HG02763 (cell line): Measurements from ENCODE around the gene SIMC1.
"Not testable (repeated sequence)": the region's sequence is repeated elsewhere in the genome, so short reads cannot be mapped to it uniquely, and the experiment has no call there.

Experiments
- ATAC-seq: cut with Tn5 transposase; IDR thresholded peaks from one replicate; pipeline ENCODE4 v1.9.1; 2021; ENCODE audit warnings: mild to moderate bottlenecking, moderate library complexity; ENCODE audit not compliant: unreplicated experiment

SIMC1 gene

DNA sequence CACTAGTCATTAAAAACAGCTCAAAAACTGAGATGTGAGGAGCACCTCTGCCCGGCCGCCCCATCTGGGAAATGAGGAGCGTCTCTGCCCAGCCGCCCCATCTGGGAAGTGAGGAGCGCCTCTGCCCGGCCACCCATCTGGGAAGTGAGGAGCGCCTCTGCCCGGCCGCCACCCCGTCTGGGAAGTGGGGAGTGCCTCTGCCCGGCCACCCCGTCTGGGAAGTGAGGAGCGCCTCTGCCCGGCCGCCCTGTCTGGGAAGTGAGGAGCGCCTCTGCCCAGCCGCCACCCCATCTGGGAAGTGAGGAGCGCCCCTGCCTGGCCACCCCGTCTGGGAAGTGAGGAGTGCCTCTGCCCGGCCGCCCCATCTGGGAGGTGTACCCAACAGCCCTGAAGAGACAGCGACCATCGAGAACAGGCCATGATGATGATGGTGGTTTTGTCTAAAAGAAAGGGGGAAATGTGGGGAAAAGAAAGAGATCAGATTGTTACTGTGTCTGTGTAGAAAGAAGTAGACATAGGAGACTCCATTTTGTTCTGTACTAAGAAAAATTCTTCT is 23.7 kb upstream of the SIMC1 start:
- not testable (repeated sequence) for ATAC-seq

DNA sequence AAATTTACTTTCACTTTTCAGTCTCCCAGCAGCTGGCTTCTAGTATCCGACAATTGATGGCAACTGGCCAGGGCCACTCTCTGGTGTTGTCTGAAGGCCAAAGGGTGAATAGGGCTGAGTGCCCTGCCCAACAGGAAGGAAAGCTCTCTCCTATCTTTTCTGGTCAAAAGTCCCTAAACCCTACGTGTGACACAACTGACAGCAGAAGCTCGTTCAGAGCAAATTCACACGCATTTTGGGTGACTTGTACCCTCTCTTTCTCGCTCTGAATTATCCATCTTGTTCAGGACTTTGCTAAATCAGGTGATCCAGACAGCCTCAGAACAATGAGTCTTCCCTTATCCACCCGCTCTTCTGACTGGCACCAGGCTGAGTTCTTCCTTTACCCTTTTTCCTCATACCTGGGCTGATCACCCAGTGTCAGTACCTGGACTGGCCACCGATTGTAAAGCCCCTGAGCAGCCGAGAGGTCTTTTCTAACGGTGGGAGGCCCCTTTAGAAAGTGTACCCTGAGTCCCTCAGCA is 21.8 kb upstream of the SIMC1 start:
- not testable (repeated sequence) for ATAC-seq

DNA sequence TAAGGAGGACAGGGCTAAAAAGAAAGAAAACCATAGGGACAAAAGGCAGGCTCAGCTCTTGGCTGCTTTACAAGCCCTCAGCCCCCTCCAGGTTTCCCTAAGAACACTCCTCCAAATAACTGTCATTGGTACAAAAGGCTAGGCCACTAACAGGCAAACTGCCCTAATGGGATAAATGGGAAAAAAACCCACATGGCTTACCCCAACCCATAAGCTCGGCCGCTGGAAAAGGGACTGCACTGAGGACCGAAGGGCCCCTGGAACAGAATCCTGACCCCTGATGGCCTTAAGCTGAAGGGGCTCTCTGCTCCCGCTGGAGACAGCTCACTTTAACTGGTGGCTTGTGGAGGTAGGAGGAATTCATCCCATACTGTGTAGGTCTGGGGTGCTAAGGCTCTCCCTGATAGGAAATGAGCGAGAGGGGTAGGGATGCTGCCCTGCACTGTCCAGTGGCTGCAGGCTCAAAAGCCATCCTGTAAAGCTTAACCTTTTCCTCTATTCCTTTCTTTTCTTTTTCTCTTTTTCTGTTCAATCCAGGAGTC is 21.0 kb upstream of the SIMC1 start:
- not testable (repeated sequence) for ATAC-seq

DNA sequence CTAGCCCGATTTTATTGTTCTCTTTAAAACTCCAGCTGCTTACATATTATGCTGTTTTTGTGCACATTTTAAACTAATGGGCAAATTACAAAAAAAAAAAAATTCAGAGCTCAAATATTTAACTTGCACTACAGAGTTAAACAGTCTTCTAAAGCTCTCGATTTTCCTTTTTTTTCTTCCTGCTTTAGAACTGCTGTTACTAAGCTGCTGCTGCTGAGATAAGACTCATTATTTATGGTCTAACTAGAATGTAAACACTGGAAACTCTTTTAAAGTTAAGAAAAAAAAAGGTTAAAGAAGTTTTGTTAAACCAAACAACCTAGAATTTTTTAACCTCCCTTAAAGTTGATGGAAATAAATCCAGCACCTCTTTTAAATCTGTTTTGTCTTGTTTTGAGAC is 20.5 kb upstream of the SIMC1 start:
- ATAC-seq: not testable (repeated sequence)

DNA sequence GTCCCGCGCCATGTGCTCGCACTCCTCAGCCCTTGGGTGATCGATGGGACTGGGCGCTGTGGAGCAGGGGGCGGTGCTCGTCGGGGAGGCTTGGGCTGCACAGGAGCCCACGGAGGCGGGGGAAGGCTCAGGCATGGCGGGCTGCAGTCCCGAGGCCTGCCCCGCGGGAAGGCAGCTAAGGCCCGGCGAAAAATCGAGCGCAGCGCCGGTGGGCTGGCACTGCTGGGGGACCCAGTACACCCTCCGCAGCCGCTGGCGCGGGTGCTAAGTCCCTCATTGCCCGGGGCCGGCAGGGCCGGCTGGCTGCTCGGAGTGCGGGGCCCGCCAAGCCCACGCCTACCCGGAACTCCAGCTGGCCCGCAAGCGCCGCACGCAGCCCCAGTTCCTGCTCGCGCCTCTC is 16.2 kb upstream of the SIMC1 start:
- ATAC-seq: not testable (repeated sequence)

DNA sequence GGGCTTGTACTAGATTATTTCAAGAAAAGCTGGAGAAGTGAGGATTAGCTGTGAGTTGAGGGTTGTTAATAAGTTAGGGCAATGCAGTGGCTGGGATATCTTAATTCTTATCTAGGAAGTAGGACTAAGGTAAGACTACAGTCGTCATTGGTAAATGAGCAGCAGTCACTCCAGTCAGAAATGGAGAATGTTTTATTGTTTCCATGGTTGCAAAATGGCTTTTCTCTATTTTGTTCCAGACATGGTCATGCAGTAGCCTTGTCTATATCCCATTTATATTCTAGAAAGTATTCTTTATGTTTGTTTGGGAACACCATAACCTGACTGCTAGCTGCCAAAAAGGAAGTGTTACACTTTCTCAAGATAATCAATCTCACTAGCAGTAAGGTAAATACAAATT is 9.9 kb upstream of the SIMC1 start:
- not testable (repeated sequence) for ATAC-seq

DNA sequence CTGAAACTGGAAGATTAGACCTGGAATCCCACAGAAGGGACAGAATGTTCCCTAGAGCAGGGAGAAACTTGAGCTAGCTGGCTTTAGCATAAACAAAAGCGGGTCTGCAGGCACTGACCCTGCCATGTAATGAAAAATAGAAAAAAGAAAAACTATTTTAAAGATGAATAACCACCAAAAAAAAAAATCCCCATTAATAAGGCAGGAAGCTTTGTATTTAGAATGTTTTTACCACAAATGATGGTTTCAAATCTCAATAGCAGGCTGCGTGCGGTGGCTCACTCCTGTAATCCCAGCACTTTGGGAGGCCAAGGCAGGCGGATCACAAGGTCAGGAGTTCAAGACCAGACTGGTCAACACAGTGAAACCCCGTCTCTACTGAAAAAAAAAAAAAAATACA is 5.0 kb upstream of the SIMC1 start:
- not testable (repeated sequence) for ATAC-seq

DNA sequence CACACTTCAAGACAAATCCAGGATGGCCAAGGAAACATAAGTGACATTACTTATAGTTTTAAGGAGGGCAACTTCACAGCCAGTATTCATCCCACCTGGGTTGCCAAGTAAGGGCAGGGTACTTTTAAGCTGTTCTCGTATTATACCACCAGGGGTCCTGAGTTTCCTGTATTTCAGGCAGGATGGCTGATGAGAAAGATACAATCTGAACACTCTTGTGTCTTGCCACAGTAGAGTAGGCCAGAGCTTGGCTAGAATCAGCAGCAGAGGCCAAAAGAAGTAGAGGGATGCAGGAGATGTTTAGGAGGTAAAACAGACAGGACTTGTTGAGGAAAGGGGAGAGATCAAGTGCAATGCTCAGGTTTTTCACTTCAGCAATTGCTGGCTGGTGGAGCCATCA is 3.1 kb upstream of the SIMC1 start:
- ATAC-seq: not testable (repeated sequence)

DNA sequence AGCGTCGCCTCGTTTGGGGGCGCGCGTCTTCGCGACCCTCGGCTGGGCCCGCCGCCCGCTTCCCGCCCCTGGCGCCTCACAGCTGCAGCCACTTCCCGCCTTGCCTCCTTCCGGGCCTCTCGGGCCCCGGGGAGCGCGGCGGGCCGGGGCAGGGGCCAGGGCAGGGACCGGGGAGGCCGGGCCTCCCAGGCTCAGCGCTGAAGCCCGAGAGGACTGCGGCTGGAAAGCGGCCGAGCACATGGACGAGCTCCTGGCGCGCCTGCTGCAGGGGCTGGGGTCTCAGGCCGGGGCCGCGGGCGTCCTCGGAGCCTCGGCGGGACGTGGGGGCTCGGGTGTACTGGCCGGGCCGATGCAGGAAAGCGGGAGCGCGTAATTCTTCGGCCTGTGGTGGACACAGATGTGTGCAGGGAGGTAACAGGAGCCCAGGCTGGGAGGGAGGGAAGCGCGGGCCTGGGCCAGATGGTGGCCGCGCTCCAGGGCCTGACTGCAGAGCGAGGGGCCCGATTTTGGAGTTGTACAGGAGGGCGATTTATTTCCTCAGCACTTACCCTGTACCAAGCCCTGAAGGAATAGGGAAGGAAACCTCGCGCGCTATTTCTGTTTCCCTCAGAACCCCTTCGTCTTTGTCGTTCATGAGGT is 540 bp downstream of the SIMC1 start:
- peak; percentile 28 for ATAC-seq

DNA sequence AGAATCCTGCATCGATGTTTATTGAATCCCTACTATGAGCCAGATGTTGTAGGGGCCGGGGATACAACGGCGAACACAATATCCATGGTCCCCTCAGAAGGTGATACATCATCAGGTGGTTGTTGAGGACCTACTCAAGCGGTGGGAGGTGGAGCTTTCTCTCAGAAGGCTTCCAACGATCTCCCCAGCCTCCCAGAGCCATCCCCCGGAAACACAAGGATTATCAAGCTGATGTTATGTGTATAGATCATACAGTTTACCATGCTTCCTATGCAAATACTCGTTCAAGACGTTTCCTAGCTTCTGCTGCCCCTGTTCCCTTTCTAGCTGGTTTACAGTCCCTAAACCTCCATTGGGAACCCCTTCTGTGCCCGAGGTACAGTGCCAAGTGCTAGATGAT is 1.1 kb downstream of the SIMC1 start:
- not testable (repeated sequence) for ATAC-seq

DNA sequence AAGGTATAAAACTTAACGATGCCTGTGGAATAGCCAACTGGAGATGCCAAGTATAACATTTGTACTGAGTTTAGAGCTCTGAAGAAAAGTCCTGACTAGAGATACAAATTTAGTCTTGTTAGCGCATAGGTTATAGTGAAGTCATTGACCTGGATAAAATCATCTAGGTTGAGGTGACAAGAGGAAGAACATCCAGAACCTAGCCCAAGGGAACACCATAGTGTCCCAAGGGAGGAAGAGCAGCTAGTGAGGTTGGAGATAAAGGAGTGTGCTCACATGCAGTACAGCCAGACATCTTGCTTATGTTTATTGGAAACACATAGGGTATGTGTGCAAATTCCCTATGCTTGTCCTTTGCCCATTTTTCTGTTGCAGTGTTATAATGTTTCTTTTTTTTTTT is 6.1 kb downstream of the SIMC1 start:
- ATAC-seq: not testable (repeated sequence)

DNA sequence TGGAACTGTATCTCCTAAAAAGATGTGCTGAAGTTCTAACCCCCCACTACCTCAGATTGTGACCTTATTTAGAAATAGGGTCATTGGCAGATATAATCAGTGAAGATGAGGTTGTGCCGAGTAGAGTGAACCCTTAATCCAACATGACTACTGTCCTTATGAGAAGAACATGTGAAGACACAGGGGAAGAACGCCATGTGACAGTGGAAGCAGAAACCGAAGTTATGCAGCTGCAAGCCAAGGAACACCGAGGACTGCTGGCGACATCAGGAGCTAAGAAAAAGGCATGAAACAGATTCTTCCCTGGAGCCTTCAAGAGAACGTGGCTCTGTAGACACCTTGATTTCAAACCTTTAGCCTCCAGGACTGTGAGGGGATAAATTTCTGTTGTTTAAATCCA is 6.8 kb downstream of the SIMC1 start:
- ATAC-seq: not testable (repeated sequence)

DNA sequence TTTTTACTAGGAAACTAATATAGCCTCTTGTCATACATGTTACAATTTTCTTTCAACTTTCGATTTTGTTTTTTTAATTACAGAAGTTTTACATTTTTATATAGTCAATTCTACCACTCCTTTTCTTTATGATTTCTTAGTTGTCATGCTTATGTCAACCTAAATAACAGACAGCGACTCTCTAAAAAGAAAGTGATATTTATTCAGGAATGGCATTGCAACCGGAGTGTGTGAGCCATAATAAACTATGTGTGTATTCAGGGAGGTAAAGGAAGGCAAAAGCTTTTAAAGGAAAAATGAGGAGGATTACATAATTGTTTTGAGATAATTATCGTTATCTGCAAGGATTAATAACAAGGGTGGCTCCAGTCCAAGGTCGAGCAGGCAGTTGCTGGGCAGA is 7.3 kb downstream of the SIMC1 start:
- not testable (repeated sequence) for ATAC-seq

DNA sequence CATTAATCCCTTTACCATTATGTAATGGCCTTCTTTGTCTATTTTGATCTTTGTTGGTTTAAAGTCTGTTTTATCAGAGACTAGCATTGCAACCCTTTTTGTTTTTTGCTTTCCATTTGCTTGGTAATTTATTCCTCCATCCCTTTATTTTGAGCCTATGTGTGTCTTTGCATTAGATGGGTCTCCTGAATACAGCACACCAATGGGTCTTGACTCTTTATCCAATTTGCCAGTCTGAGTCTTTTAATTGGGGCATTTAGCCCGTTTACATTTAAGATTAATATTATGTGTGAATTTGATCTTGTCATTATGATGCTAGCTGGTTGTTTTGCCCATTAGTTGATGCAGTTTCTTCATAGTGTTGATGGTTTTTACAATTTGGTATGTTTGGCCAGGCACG is 12.5 kb downstream of the SIMC1 start:
- not testable (repeated sequence) for ATAC-seq

DNA sequence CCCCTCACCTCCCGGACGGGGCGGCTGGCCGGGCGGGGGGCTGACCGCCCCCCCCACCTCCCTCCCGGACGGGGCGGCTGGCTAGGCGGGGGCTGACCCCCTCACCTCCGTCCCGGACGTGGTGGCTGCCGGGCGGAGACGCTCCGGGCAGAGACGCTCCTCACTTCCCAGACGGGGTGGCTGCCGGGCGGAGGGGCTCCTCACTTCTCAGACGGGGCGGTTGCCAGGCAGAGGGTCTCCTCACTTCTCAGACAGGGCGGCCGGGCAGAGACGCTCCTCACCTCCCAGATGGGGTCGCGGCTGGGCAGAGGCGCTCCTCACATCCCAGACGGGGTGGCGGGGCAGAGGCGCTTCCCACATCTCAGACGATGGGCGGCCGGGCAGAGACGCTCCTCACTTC is 13.9 kb downstream of the SIMC1 start:
- ATAC-seq: not testable (repeated sequence)

DNA sequence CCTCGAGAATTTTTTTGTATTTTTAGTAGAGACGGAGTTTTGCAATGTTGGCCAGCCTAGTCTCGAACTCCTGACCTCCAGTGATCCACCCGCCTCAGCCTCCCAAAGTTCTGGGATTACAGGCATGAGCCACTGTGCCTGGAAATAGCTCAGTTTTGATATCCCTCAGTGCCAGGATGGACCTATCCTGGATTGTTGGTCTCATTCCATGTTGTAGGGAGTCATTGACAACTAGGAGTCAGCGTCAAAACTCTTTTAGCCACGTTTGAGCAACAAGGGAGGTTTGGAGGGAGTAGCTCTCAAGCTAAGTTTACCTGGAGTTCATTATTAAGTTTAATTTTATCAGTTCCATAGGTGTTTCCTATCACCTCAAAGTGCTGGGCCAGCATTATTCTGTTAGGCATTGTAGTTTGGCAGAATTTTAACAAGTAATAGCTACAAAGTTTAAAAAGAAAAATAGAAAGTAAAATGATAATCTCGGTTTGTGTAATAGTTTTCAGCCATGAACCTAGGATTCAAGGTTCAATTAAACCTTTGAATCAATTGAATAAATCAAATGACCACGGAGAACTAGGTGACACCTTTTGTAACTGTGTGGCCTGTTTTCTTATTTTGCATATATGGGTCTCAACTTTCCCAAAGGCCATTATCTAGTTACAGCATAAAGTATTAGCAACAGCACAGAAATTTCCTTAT is 15.3 kb downstream of the SIMC1 start:
- not testable (repeated sequence) for ATAC-seq

DNA sequence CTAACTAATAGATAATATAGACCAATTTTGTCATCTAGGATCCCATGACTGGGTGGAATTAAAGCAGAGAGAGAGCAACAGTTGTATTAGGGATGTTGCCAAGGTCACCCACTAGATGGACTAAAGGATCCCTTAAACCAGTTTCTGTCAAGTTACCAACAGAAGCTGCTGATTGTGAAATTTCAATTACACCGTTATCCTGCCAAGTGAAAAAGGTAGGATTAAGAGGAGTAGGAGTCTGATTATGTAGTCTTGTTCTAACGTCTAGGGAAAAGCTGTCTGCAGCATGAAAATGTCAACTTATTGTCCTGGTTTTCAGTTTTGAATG is 15.8 kb downstream of the SIMC1 start:
- not testable (repeated sequence) for ATAC-seq

DNA sequence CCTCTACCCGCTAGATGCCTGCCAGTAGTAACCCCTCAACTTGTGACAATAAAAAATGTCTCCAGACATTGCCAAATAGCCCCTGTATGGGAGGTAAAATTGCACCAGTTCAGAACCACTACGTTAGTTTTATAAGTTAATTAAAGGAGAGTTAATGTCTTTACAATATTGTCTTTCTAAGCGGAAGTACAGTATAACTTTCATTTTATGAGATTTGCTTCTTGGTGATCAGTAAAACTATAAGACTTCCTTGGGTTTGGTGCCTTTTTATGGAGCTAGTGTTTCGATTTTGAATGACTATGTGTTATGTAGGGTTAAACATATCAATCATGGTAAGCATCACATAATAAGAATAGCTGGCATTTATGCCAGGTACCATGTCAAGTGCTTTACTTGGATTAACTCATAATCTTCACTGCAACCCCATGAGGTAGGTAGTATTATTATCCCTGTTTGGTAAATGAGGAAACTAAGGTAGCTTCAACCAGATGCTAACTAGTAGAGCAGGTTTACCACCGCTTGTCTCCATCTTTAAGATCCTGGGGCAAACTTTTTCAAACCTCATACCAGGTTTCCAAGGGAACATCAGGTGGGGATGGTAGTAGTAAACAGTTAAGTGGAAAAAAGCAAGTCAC is 19.8 kb downstream of the SIMC1 start:
- ATAC-seq: not testable (repeated sequence)

DNA sequence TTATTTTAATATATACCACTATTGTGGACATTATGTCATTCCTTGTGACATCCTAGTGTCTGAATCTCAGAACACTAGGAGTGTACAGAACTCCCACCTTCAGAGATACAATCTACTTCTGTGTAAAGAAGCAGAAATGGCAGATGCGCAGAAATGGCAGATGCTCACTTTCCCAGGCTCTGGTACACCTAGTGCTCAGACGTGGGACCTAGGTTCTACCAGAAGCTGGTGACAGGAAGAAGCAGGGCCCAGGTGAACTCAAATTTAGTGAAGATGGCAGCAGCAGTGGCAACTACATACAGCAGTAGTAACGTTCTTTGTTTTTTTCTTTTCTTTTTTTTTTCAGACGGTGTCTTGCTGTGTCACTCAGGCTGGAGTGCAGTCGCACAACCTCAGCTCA is 22.5 kb downstream of the SIMC1 start:
- ATAC-seq: not testable (repeated sequence)

DNA sequence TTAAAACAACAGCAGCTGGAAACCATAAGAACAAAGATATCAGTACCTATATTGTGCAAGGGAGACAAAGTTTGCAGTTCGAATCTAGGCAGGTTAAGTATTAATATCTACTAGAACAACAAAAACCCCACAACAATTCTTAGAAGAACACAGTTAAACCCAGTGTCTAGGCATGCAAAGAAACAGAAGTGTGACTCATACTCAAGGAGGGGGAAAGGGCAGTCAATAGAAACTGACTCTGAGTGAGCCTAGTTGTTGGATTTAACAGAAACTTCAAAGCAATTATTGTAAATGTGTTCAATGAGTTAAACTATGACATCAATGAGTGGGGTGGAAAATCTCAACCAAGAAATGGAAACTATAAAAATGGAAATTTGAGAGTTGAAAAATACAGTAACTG is 28.2 kb downstream of the SIMC1 start:
- ATAC-seq: not testable (repeated sequence)

DNA sequence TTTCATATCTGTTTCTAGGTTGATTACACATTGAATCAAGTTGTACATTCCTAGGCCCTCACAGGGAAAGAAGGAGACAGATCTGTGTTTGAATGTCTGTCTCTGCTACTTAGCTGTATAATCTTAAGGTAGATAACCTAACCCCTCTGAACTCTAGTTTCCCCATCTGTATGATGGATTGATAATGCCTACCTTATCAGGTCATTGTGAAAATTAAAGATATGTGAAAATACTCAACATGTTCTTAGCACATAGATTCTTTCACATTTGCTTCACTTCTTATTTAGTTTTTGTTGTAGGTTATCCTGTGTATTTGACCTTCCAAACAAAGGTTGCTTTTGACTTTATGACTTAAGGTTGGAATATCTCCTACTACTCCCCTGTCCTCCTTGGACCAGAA is 50.8 kb downstream of the SIMC1 start:
- not testable (repeated sequence) for ATAC-seq
